Mucosa of descending colon (tissue), 3 donors: ENCODE results near the gene SCIN. TPM values are rescaled to one million over a fixed set of nuclear protein-coding genes. Genes with fewer than 3 reads are reported as not detected.
"Not testable (repeated sequence)": the region's sequence is repeated elsewhere in the genome, so short reads cannot be mapped to it uniquely, and the experiment has no call there.

Experiments
- ATAC-seq: fragments of 200-7000 bp; cut with Tn5 transposase; one replicate; pipeline ENCODE4 v1.9.1; 2020; ENCODE audit warnings: mild to moderate bottlenecking, moderate library complexity
- DNase-seq, 3 donors: peaks; one replicate each; pipeline ENCODE4 v3.0.0-alpha.2; 2020
- H3K36me3 ChIP-seq: fragments of 200-600 bp; one replicate; pipeline ENCODE4 v1.8.0; 2021; ENCODE audit warnings: low read depth, mild to moderate bottlenecking
- H3K4me1 ChIP-seq: fragments of 200-600 bp; one replicate; pipeline ENCODE4 v1.8.0; 2021; ENCODE audit warnings: low read depth, mild to moderate bottlenecking
- H3K4me3 ChIP-seq: fragments of 200-600 bp; one replicate; pipeline ENCODE4 v1.8.0; 2021; ENCODE audit warnings: mild to moderate bottlenecking
- H3K9me3 ChIP-seq: fragments of 200-600 bp; one replicate; pipeline ENCODE4 v1.8.0; 2021; ENCODE audit warnings: mild to moderate bottlenecking
- intact Hi-C, 2 donors: fragments of 100-400 bp; cut with DNase I in 1 of 2; cut with micrococcal nuclease in 1 of 2; formaldehyde crosslinking; loops; one replicate each; pipeline versions ENCODE4 v1.11.0 to v1.11.1; 2022; cut with DNase I, micrococcal nuclease
- total RNA-seq, 3 donors: library from RNA; stranded (reverse); fragmentation: NEBNext Ultra II Directional in 2 of 3; extraction: Animal tissue kit (Norgen Biotek cat#: 25700) in 2 of 3; gene quantifications; one replicate each; pipeline versions ENCODE4 v1.2.1 to v1.2.4, GENCODE V29; 2021 to 2023
- TF ChIP-seq, protein P1 (sequence below): fragments of 200-600 bp; IDR thresholded peaks from one replicate; pipeline ENCODE4 v1.8.0; 2022; ENCODE audit warnings: antibody characterized with exemption, mild to moderate bottlenecking
- donor health status: DM: no; HTN: no; CAD: no; lungs with moderate emphysema.
- donor health status: DM: no; HTN: no; CAD: no.
- donor health status: DM: no; HTN: yes; CAD: no.

Gene SCIN
- total RNA-seq, 3 donors from 2014 or later: 25.1 to 86.6 (median 77.1) TPM

DNA sequence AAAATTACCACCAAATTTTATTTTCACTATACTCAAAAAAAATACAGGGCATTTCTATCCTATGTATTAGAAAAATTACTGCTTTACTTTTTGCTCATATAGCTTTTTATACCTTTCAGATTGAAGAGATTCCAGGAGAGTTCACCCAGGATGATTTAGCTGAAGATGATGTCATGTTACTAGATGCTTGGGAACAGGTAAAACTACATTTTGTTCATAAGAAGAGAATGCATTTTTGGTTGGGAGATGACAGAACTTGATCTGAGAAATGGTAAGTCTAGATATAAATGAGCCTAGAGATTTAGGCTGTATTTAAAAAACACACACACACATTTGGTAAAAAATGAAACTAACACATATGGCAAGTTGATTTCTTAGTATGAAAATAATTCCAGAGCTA, 78.8 kb downstream of the SCIN start:
- Histone ChIP-seq H3K9me3 (no peaks in the 10 kb centered on the region), H3K36me3 (no peaks in the 10 kb centered on the region), H3K4me1 (no peaks in the 10 kb centered on the region), H3K4me3 (no peak overlapping the region)
- TF ChIP-seq, protein P1, sequence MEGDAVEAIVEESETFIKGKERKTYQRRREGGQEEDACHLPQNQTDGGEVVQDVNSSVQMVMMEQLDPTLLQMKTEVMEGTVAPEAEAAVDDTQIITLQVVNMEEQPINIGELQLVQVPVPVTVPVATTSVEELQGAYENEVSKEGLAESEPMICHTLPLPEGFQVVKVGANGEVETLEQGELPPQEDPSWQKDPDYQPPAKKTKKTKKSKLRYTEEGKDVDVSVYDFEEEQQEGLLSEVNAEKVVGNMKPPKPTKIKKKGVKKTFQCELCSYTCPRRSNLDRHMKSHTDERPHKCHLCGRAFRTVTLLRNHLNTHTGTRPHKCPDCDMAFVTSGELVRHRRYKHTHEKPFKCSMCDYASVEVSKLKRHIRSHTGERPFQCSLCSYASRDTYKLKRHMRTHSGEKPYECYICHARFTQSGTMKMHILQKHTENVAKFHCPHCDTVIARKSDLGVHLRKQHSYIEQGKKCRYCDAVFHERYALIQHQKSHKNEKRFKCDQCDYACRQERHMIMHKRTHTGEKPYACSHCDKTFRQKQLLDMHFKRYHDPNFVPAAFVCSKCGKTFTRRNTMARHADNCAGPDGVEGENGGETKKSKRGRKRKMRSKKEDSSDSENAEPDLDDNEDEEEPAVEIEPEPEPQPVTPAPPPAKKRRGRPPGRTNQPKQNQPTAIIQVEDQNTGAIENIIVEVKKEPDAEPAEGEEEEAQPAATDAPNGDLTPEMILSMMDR: no peak
- no peak for DNase-seq
- no peak for ATAC-seq
- intact Hi-C loops: no loop called here

DNA sequence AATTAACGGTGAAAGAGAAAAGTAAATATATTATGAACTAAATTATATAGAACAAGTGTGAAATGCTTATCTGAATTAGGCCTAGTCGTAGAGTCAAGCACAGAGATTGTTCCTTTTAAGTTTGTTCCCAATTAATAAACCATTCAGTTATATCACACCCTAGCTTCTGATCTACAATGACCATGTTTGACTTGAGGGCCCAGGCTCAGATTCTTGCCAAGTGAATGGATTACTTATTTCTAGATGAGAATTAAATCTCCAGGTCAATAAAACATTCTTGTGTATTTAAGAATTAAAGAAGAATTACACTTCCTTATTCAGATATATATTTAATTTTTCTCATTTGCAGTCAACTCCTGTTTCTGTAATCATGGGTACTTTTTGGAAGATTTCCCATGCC, 79.6 kb downstream of the SCIN start:
- no peaks in the 10 kb centered on the region for H3K9me3 ChIP-seq
- TF ChIP-seq, protein P1: no peak
- ATAC-seq (peak; percentile 62), DNase-seq (no peak)
- no peaks in the 10 kb centered on the region for H3K4me1 ChIP-seq
- no peak overlapping the region for H3K4me3 ChIP-seq
- no peaks in the 10 kb centered on the region for H3K36me3 ChIP-seq
- intact Hi-C loops: no loop called here

DNA sequence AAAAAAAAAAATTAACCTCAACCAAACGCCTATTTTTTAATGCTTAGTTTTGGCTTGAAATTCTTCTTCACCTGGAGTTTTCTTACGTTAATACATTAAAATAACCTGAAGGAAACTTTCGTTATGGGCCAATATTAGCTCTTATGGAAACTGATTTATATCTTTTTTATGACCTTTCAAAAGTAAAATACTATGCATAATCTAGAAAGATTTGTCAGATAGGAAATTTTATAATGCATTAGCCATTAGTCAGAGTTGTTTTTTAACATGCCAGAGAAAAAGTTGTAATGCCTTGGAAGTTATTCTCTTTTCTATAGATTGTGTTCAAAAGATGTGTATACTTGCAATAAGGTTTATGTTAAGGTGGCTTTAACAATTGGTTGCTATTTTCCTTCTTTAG, 82.6 kb downstream of the SCIN start:
- intact Hi-C loops: no loop called here
- ATAC-seq (no peak), DNase-seq (no peak)
- Histone ChIP-seq H3K4me1 (no peaks in the 10 kb centered on the region), H3K4me3 (no peak overlapping the region), H3K36me3 (no peaks in the 10 kb centered on the region), H3K9me3 (no peaks in the 10 kb centered on the region)
- TF ChIP-seq, protein P1: no peak

DNA sequence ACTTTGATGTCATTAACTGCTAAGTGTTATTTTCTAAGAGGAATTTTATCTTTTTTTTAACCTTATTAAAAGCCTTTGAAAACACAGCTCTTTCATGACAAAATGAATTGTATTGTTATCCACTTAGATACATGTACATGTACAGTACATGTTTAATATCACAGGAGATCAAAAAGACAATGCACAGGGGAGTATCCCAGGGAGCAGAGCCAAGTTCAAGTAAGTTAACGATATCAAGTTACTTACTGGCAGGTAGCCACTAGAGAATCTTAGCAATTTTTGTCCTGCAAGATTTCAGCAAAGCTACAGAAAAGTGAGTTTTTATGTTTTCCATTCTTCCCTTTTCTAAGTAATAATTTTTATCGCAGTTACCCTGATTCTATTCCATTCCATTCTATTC, 83.0 kb downstream of the SCIN start:
- TF ChIP-seq, protein P1: no peak
- no peak for DNase-seq
- ATAC-seq: no peak
- Histone ChIP-seq H3K36me3 (no peaks in the 10 kb centered on the region), H3K9me3 (no peaks in the 10 kb centered on the region), H3K4me3 (no peak overlapping the region), H3K4me1 (no peaks in the 10 kb centered on the region)
- intact Hi-C loops: no loop called here

DNA sequence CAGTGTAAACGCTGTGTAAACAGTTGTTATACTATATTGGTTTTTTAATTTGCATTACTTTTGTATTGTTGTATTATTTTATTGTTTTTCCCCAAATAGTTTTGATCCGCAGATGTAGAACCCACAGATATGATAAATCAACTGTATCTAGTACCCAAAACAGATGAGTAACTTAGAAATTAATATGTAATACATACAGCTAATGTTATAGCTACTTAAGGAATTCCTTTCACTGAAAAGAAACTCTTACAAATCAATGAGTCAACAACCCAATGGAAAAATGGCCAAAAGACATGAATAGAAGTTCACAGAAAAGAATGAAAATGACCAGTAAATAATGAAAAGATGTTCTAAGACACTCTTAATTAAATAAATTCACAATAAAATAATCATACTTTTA, 84.6 kb downstream of the SCIN start:
- no peaks in the 10 kb centered on the region for H3K9me3 ChIP-seq
- DNase-seq: no peak
- TF ChIP-seq, protein P1: no peak
- no peak for ATAC-seq
- no peaks in the 10 kb centered on the region for H3K4me1 ChIP-seq
- intact Hi-C loops: no loop called here
- H3K4me3 ChIP-seq: no peak overlapping the region
- H3K36me3 ChIP-seq: no peaks in the 10 kb centered on the region

DNA sequence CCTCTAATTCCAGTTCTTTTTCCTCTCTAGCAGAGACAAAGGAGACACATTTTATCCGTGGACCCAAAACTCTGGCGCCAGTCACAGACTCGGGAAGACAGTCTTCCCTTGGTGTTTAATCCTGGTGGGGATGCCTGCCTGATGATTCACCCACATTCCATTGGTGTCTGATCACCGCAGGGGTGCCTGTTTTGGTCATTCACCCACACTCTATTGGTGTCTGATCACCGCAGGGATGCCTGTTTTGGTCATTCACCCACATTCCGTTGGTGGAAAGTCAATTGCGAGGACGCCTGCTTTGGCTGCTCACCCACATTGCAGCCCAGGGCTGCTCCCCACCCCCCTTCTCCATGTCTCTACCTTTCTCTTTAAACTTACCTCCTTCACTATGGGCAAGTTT, 89.9 kb downstream of the SCIN start:
- DNase-seq, H3K4me3 ChIP-seq, H3K36me3 ChIP-seq, ATAC-seq, H3K4me1 ChIP-seq, H3K9me3 ChIP-seq, intact Hi-C loops: not testable (repeated sequence)

DNA sequence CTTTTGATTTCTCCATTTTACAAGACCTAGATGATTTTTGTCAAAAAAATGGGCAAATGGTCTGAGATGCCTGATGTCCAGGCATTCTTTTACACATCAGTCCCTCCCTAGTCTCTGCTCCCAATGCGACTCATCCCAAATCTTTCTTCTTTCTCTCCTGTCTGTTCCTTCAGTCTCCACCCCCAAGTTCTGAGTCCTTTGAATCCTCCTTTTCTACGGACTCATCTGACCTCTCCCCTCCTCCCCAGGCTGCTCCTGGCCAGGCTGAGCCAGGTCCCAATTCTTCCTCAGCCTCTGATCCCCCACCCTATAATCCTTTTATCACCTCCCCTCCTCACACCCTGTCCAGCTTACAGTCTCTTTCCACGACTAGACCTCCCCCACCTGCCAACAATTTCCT, 90.5 kb downstream of the SCIN start:
- H3K9me3 ChIP-seq, intact Hi-C loops, H3K36me3 ChIP-seq, ATAC-seq, H3K4me3 ChIP-seq, DNase-seq, H3K4me1 ChIP-seq: not testable (repeated sequence)
